Fibroblast of lung (primary cell): ENCODE data around the gene DPP6. TPM values are rescaled to one million over a fixed set of nuclear protein-coding genes. Genes with fewer than 3 reads are reported as not detected.
"Not testable (repeated sequence)": the region's sequence is repeated elsewhere in the genome, so short reads cannot be mapped to it uniquely, and the experiment has no call there.

Source experiments
- DNase-seq, 2 donors: peaks; one replicate each; pipeline versions ENCODE4 v3.0.0 to v3.0.0-alpha.2; 2010; ENCODE audit warnings: low read depth in 2 of 2
- H2AFZ ChIP-seq: 2 replicates; pipeline ENCODE4 v1.5.1; 2012; ENCODE audit warnings: low read length, control low read depth, inconsistent platforms
- H3K27ac ChIP-seq: 2 replicates; pipeline ENCODE4 v1.5.1; 2011; ENCODE audit warnings: low read length, control low read depth; ENCODE audit not compliant: insufficient read depth
- H3K27me3 ChIP-seq: 2 replicates; pipeline ENCODE4 v1.5.1; 2011; ENCODE audit warnings: mild to moderate bottlenecking, low read length; ENCODE audit not compliant: control insufficient read depth, insufficient read depth
- H3K36me3 ChIP-seq: 2 replicates; pipeline ENCODE4 v1.5.1; 2011; ENCODE audit warnings: low read length; ENCODE audit not compliant: control insufficient read depth, insufficient read depth
- H3K4me1 ChIP-seq: 2 replicates; pipeline ENCODE4 v1.5.1; 2011; ENCODE audit warnings: low read length; ENCODE audit not compliant: control insufficient read depth, insufficient read depth; ENCODE audit errors: extremely low read depth
- H3K4me2 ChIP-seq: 2 replicates; pipeline ENCODE4 v1.5.1; 2011; ENCODE audit warnings: low read length, control low read depth; ENCODE audit not compliant: insufficient read depth; ENCODE audit errors: extremely low read depth
- H3K4me3 ChIP-seq, 4 experiments: fragments of 200-600 bp in 1 of 4; sonication (generic) in 1 of 4; replicated peaks in 1 of 4; 2 replicates each; pipeline ENCODE4 v1.5.1; 2011 to 2016; ENCODE audit warnings: low read length in 4 of 4, low read depth in 3 of 4, mild to moderate bottlenecking in 3 of 4, control low read depth in 2 of 4, inconsistent platforms in 1 of 4, mixed read lengths in 1 of 4; ENCODE audit not compliant: insufficient read depth in 1 of 4; ENCODE audit errors: control extremely low read depth in 1 of 4
- H3K79me2 ChIP-seq: 2 replicates; pipeline ENCODE4 v1.5.1; 2012; ENCODE audit warnings: mild to moderate bottlenecking, low read length, inconsistent platforms; ENCODE audit not compliant: control insufficient read depth, insufficient read depth
- H3K9ac ChIP-seq: 2 replicates; pipeline ENCODE4 v1.5.1; 2011; ENCODE audit warnings: mild to moderate bottlenecking, low read length, control low read depth; ENCODE audit not compliant: insufficient read depth
- H3K9me3 ChIP-seq: 2 replicates; pipeline ENCODE4 v1.5.1; 2012; ENCODE audit warnings: low read depth, low read length; ENCODE audit not compliant: control insufficient read depth, insufficient read depth
- H4K20me1 ChIP-seq: 2 replicates; pipeline ENCODE4 v1.5.1; 2011; ENCODE audit warnings: low read length; ENCODE audit not compliant: control insufficient read depth, insufficient read depth; ENCODE audit errors: extremely low read depth
- polyA plus RNA-seq, 2 donors: library from polyadenylated mRNA; depleted of rRNA in 1 of 2; stranded (reverse) in 1 of 2; unstranded in 1 of 2; fragments of >200 nt; gene quantifications; 2 replicates each; pipeline ENCODE4 v1.2.1, GENCODE V29; 2011 to 2012; ENCODE audit warnings: missing spikeins in 1 of 2
- total RNA-seq: library from RNA; depleted of rRNA; stranded (reverse); fragments of >200 nt; gene quantifications from 2 replicates; pipeline ENCODE4 v1.2.1, GENCODE V29; 2014

DPP6 gene
- total and polyA plus RNA-seq, 2 donors (not counting 1 experiment from before 2014, with no cell fraction given), result not detected

DNA sequence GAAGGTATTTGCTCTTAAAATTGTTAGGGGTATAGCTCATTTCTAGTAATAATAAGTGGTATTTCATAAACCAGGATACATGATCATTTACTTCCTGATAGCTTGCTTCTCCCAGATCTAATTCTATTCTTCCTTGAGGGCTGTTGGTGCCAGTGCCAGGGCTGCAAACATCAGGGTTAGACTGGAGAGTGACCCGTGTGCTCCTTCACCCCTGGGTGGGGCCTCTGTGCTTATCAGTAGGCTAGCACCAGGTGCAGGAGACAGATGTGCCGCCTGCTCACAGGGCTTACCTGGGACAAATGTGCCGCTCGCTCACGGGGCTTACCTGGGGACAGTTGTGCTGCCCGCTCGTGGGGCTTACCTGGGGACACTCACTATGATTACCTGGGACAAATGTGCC, 71.2 kb downstream of the DPP6 start:
- not testable (repeated sequence) for H3K4me1 ChIP-seq, H3K36me3 ChIP-seq, H4K20me1 ChIP-seq, H2AFZ ChIP-seq, H3K27ac ChIP-seq, DNase-seq, H3K4me3 ChIP-seq, H3K9ac ChIP-seq, H3K79me2 ChIP-seq, H3K27me3 ChIP-seq, H3K4me2 ChIP-seq, H3K9me3 ChIP-seq

DNA sequence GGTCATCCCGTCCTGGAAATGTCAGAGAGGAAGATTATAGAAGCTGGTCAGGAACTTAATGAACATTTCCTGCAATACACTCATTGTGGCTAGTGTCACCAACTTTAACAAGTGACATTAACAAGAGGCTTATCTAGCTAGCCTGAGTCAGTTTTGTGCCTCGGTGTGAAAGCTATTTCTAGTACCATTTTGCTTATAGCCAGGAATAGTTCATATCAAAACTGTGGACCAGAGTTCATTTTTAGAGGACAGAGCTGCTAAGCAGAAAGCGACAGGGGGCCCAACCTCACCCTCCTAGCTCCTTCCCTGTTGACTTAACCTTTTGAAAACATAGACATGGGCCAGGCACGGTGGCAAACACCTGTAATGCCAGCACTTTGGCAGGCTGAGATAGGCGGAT, 76.9 kb downstream of the DPP6 start:
- not testable (repeated sequence) for H3K36me3 ChIP-seq, DNase-seq, H3K4me2 ChIP-seq, H3K79me2 ChIP-seq, H3K9me3 ChIP-seq, H3K27me3 ChIP-seq, H3K27ac ChIP-seq, H2AFZ ChIP-seq, H3K4me1 ChIP-seq, H3K4me3 ChIP-seq, H4K20me1 ChIP-seq, H3K9ac ChIP-seq

DNA sequence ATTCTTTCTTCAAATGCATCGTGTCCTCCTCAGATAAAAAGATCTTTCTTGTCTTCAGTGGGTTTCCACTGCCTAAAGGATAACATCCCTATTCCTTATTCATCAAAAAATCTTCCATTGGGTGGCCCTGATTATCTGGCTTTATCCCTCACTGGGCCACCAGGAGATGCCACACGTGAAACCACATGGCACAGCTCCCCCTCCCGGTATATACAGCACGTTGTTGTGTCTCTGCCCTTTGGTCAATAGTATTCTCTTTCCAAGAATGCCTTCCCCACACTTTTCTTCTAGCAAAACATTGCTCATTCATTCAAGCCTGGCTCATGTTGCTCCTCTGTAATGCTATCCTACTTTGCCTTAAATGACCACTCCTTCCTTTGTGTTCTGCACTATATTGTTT, 80.4 kb downstream of the DPP6 start:
- not testable (repeated sequence) for H3K9ac ChIP-seq, H3K4me2 ChIP-seq, H3K9me3 ChIP-seq, H3K79me2 ChIP-seq, H2AFZ ChIP-seq, H3K27me3 ChIP-seq, H3K4me1 ChIP-seq, H3K27ac ChIP-seq, H3K36me3 ChIP-seq, DNase-seq, H3K4me3 ChIP-seq, H4K20me1 ChIP-seq

DNA sequence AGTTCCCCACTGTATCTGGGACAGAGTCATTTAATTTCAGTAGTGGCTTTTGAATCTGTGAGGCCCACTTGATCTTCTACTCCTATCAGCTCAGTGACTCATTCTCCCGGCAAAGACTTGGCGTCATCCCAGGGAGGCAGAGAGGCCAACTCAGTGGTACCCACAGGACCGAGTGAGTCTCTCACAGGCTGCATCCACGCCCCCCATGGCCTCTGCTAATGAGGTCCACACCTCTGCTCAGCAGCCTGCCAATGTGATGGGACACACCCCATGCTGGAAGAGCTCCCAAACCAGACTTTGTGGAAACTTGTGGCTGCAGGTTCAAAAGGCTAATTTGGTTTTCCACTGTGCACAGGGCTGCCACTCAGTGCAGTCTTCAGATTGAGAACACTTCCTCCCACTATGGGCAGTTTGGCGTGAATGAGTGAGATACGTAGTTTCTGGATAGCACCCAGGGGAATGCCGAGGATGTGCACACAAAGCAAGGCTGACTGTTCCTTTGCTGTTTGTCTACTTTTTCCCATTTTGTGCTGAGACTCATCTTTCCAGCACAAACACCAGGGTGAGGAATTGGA, 81.6 kb downstream of the DPP6 start:
- not testable (repeated sequence) for H3K27me3 ChIP-seq, H4K20me1 ChIP-seq, H2AFZ ChIP-seq, H3K9me3 ChIP-seq, H3K4me1 ChIP-seq, DNase-seq, H3K4me2 ChIP-seq, H3K36me3 ChIP-seq, H3K9ac ChIP-seq, H3K4me3 ChIP-seq, H3K79me2 ChIP-seq, H3K27ac ChIP-seq

DNA sequence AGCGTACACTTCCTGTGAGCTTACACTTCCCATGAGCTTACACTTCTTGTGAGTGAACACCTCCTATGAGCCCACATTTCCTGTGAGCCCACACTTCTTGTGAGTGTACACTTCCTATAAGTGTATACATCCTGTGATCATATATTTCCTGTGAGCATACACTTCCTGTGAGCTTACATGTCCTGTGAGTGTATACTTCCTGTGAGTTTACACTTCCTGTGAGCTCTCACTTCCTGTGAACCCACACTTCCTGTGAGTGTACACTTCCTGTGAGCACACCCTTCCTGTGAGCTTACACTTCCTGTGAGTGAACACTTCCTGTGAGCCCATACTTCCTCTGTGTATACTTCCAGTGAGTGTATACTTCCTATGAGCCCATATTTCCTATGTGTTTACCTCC, 82.5 kb downstream of the DPP6 start:
- not testable (repeated sequence) for H2AFZ ChIP-seq, H3K4me3 ChIP-seq, H3K27me3 ChIP-seq, H3K9me3 ChIP-seq, H3K9ac ChIP-seq, DNase-seq, H3K27ac ChIP-seq, H3K4me2 ChIP-seq, H3K36me3 ChIP-seq, H3K79me2 ChIP-seq, H3K4me1 ChIP-seq, H4K20me1 ChIP-seq

DNA sequence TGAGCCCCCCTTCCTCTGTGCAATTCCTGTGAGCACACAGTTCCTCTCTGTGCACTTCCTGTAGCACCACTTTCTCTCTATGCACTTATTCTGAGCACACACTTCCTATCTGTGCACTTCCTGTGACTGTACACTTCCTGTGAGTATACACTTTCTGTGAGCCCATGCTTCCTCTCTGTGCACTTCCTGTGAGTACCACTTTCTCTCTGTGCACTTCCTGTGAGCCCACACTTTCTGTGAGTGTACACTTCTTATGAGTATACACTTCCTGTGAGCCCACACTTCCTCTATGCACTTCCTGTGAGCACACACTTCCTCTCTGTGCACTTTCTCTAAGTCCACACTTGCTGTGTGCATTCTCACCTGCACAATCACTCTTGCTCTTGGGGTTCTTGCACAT, 83.4 kb downstream of the DPP6 start:
- not testable (repeated sequence) for H4K20me1 ChIP-seq, H3K4me1 ChIP-seq, H3K9ac ChIP-seq, H3K27me3 ChIP-seq, H3K4me2 ChIP-seq, H3K27ac ChIP-seq, H2AFZ ChIP-seq, H3K36me3 ChIP-seq, H3K9me3 ChIP-seq, H3K4me3 ChIP-seq, DNase-seq, H3K79me2 ChIP-seq

DNA sequence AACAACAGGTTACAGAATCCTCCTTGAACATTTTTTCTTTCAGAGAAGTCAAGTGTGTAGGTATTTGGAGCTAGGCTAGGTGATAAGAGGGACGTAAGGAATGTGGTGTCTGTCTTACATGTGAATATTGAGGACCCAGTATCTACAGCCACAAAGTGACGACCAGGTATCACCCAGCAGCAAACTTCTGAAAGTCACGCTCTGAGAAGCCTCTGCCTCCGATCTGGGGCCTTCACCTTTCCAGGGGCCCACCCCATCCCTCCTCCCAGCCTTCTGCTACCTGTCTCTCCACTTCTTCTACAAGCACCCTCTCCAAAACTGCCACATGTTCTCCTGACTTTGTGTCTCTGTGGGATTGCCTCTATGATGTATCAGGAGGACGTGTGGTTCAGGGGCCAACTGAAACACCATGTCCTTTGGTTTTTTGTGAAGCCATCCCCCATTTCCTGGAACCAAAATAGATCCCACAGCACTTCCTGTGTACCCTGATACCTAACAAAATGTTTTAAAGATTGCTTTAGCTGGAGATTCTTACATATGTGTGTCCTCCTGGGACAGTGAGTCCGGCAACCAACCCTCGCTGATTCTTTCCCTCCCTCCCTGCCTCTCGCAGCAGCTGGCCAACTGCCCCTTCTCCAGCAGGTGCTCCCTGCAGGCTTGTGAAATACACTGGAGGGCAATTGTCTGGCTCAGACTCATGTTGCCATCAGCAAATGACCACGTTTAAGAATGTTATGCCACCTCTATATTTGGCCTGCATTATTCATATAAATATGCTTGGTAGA, 93.9 kb downstream of the DPP6 start:
- H3K9ac ChIP-seq, H3K4me1 ChIP-seq, H4K20me1 ChIP-seq, H3K4me3 ChIP-seq, H3K9me3 ChIP-seq, H3K4me2 ChIP-seq, H3K27me3 ChIP-seq, DNase-seq, H3K27ac ChIP-seq, H3K79me2 ChIP-seq, H3K36me3 ChIP-seq, H2AFZ ChIP-seq: not testable (repeated sequence)
